ENCODE results near the gene UNC5C. TPM values are rescaled to one million over a fixed set of nuclear protein-coding genes. Genes with fewer than 3 reads are reported as not detected.

The UNC5C gene
- total RNA-seq, 2 donors from 2014 or later, result not detected

- no peak overlapping the region for H3K27ac Mint-ChIP-seq
- no peaks in the 10 kb centered on the region for H3K36me3 Mint-ChIP-seq
- DNase-seq (ENCODE audit: low spot score in 2 of 2) (no peak), ATAC-seq (no peak)
- H3K9me3 Mint-ChIP-seq, result no peaks in the 10 kb centered on the region
Measured at GRCh38 chr4:95216636-95217035, 332.1 kb downstream of the UNC5C start.

GRCh38 chr4:95215991-95216605, 332.7 kb downstream of the UNC5C start:
- Mint-ChIP-seq H3K36me3 (no peaks in the 10 kb centered on the region), H3K9me3 (no peaks in the 10 kb centered on the region), H3K27ac (no peak overlapping the region)
- no peak for DNase-seq (ENCODE audit: low spot score in 2 of 2)
- no peak for ATAC-seq

GRCh38 chr4:95215043-95215442, 333.7 kb downstream of the UNC5C start:
- Mint-ChIP-seq H3K36me3 (no peaks in the 10 kb centered on the region), H3K9me3 (no peaks in the 10 kb centered on the region), H3K27ac (no peak overlapping the region)
- no peak for DNase-seq (ENCODE audit: low spot score in 2 of 2)
- ATAC-seq, result no peak

GRCh38 chr4:95214408-95214807, 334.4 kb downstream of the UNC5C start:
- H3K36me3 Mint-ChIP-seq, result no peaks in the 10 kb centered on the region

GRCh38 chr4:95213366-95213765, 335.4 kb downstream of the UNC5C start:
- Mint-ChIP-seq H3K36me3 (no peaks in the 10 kb centered on the region), H3K9me3 (no peaks in the 10 kb centered on the region), H3K27ac (no peak overlapping the region)
- DNase-seq (ENCODE audit: low spot score in 2 of 2), result no peak
- no peak for ATAC-seq

More at GRCh38 chr4:95214408-95214807, 334.4 kb downstream of the UNC5C start:
- ATAC-seq (no peak), DNase-seq (ENCODE audit: low spot score in 2 of 2) (no peak)
- Mint-ChIP-seq H3K9me3 (no peaks in the 10 kb centered on the region), H3K27ac (no peak overlapping the region)

- H3K36me3 Mint-ChIP-seq, result no peaks in the 10 kb centered on the region
- no peaks in the 10 kb centered on the region for H3K9me3 Mint-ChIP-seq
- DNase-seq (ENCODE audit: low spot score in 2 of 2), result no peak
- no peak overlapping the region for H3K27ac Mint-ChIP-seq
- ATAC-seq, result no peak
Measured at GRCh38 chr4:95212692-95213091, 336.1 kb downstream of the UNC5C start.

- Mint-ChIP-seq H3K27ac (no peak overlapping the region), H3K9me3 (no peaks in the 10 kb centered on the region)
Measured at GRCh38 chr4:95209927-95210326, 338.8 kb downstream of the UNC5C start.

GRCh38 chr4:95204873-95205272, 343.9 kb downstream of the UNC5C start:
- ATAC-seq (no peak), DNase-seq (ENCODE audit: low spot score in 2 of 2) (no peak)
- Mint-ChIP-seq H3K36me3 (peaks cover 0 to 4% of the 10 kb centered on the region in 2 donors), H3K27ac (no peak overlapping the region), H3K9me3 (no peaks in the 10 kb centered on the region)

More at GRCh38 chr4:95209927-95210326, 338.8 kb downstream of the UNC5C start:
- ATAC-seq (no peak), DNase-seq (ENCODE audit: low spot score in 2 of 2) (no peak)
- no peaks in the 10 kb centered on the region for H3K36me3 Mint-ChIP-seq

GRCh38 chr4:95204267-95204844, 344.4 kb downstream of the UNC5C start:
- no peak for DNase-seq (ENCODE audit: low spot score in 2 of 2)
- Mint-ChIP-seq H3K27ac (no peak overlapping the region), H3K36me3 (peaks cover 0 to 4% of the 10 kb centered on the region in 2 donors), H3K9me3 (no peaks in the 10 kb centered on the region)
- ATAC-seq, result no peak

- no peak for DNase-seq (ENCODE audit: low spot score in 2 of 2)
- ATAC-seq, result no peak
- Mint-ChIP-seq H3K27ac (no peak overlapping the region), H3K9me3 (no peaks in the 10 kb centered on the region), H3K36me3 (peaks cover 0 to 4% of the 10 kb centered on the region in 2 donors)
Measured at GRCh38 chr4:95198961-95199360, 349.8 kb downstream of the UNC5C start.

- ATAC-seq (peak in 1 of 2 donors; percentile 39), DNase-seq (ENCODE audit: low spot score in 2 of 2) (no peak)
- no peak overlapping the region for H3K27ac Mint-ChIP-seq
- H3K9me3 Mint-ChIP-seq, result peaks cover 0 to 4% of the 10 kb centered on the region in 2 donors
- H3K36me3 Mint-ChIP-seq, result peaks cover 0 to 4% of the 10 kb centered on the region in 2 donors
Measured at GRCh38 chr4:95197353-95197752, 351.4 kb downstream of the UNC5C start.

GRCh38 chr4:95193391-95194224, 355.2 kb downstream of the UNC5C start:
- Mint-ChIP-seq H3K36me3 (no peaks in the 10 kb centered on the region), H3K9me3 (peaks cover 0 to 4% of the 10 kb centered on the region in 2 donors), H3K27ac (no peak overlapping the region)
- no peak for DNase-seq (ENCODE audit: low spot score in 2 of 2)
- ATAC-seq, result no peak

- Mint-ChIP-seq H3K27ac (peak overlapping the region in 1 of 2 donors; percentile 67), H3K9me3 (peaks cover 0 to 4% of the 10 kb centered on the region in 2 donors), H3K36me3 (no peaks in the 10 kb centered on the region)
- DNase-seq (ENCODE audit: low spot score in 2 of 2) (no peak), ATAC-seq (no peak)
Measured at GRCh38 chr4:95191537-95191936, 357.2 kb downstream of the UNC5C start.

GRCh38 chr4:95190751-95191436, 357.9 kb downstream of the UNC5C start:
- Mint-ChIP-seq H3K36me3 (no peaks in the 10 kb centered on the region), H3K9me3 (peaks cover 0 to 4% of the 10 kb centered on the region in 2 donors), H3K27ac (peak overlapping the region in 1 of 2 donors; percentile 67)
- ATAC-seq (no peak), DNase-seq (ENCODE audit: low spot score in 2 of 2) (no peak)

- Mint-ChIP-seq H3K27ac (peak overlapping the region in 1 of 2 donors; percentile 44), H3K9me3 (peaks cover 0 to 4% of the 10 kb centered on the region in 2 donors), H3K36me3 (no peaks in the 10 kb centered on the region)
- DNase-seq (ENCODE audit: low spot score in 2 of 2) (no peak), ATAC-seq (no peak)
Measured at GRCh38 chr4:95188701-95189370, 359.9 kb downstream of the UNC5C start.

- H3K36me3 Mint-ChIP-seq, result no peaks in the 10 kb centered on the region
- ATAC-seq, result no peak
- no peak for DNase-seq (ENCODE audit: low spot score in 2 of 2)
- H3K9me3 Mint-ChIP-seq, result no peaks in the 10 kb centered on the region
- no peak overlapping the region for H3K27ac Mint-ChIP-seq
Measured at GRCh38 chr4:95186666-95187065, 362.1 kb downstream of the UNC5C start.
